B cell (primary cell): ENCODE data around the gene ICAM1. TPM values are rescaled to one million over a fixed set of nuclear protein-coding genes. Genes with fewer than 3 reads are reported as not detected.

Source experiments
- ATAC-seq: fragments of 200-7000 bp; cut with Tn5 transposase; one replicate; pipeline ENCODE4 v1.10.0; 2021; ENCODE audit warnings: low read depth, mild to moderate bottlenecking, moderate number of reproducible peaks, moderate library complexity
- CTCF ChIA-PET: fragments of 350-600 bp; sonication (Branson Sonifier 250); formaldehyde crosslinking; loops from one replicate; lab custom pipeline; 2021; ENCODE audit warnings: antibody characterized with exemption, inconsistent platforms; lab: Charles Lee
- POLR2A ChIA-PET: fragments of 350-600 bp; sonication (Branson Sonifier 250); formaldehyde crosslinking; loops from one replicate; lab custom pipeline; 2021; ENCODE audit warnings: antibody characterized with exemption; lab: Charles Lee
- DNase-seq: peaks from one replicate; pipeline ENCODE4 v3.0.0; 2013
- H2AFZ ChIP-seq: 2 replicates; pipeline ENCODE4 v1.6.1; 2012; ENCODE audit warnings: mild to moderate bottlenecking, low read depth, low read length; ENCODE audit not compliant: insufficient read depth, poor library complexity, severe bottlenecking
- H3K27ac ChIP-seq, 2 donors: 1 replicate in 1 of 2; 2 replicates in 1 of 2; pipeline ENCODE4 v1.5.1; 2012 to 2013; ENCODE audit warnings: low read length in 2 of 2, mild to moderate bottlenecking in 2 of 2, moderate library complexity in 1 of 2
- H3K27me3 ChIP-seq, 4 experiments: fragments of 200-600 bp in 1 of 4; sonication (generic) in 1 of 4; replicated peaks in 1 of 4; 1 replicate in 2 of 4; 2 replicates in 2 of 4; pipeline versions ENCODE4 v1.6.1 to v1.7.0; 2013 to 2016; ENCODE audit warnings: low read length in 3 of 4, mild to moderate bottlenecking in 2 of 4, mixed read lengths in 1 of 4, moderate library complexity in 1 of 4; ENCODE audit not compliant: insufficient read depth in 4 of 4, control insufficient read depth in 3 of 4; ENCODE audit errors: control extremely low read depth in 1 of 4
- H3K36me3 ChIP-seq, 2 experiments: replicated peaks in 1 of 2; 1 replicate in 1 of 2; 2 replicates in 1 of 2; pipeline versions ENCODE4 v1.6.1 to v1.7.1; 2013; ENCODE audit warnings: low read length in 1 of 2; ENCODE audit not compliant: insufficient read depth in 2 of 2, control insufficient read depth in 1 of 2; ENCODE audit errors: control extremely low read depth in 1 of 2, extremely low read depth in 1 of 2
- H3K4me1 ChIP-seq, 2 donors: fragments of 200-600 bp in 1 of 2; sonication (generic) in 1 of 2; 1 replicate in 1 of 2; 2 replicates in 1 of 2; pipeline versions ENCODE4 v1.5.1 to v1.6.1; 2013 to 2017; ENCODE audit warnings: low read length in 2 of 2; ENCODE audit not compliant: control insufficient read depth in 2 of 2, insufficient read depth in 2 of 2
- H3K4me2 ChIP-seq: replicated peaks from 2 replicates; pipeline ENCODE3; 2012; ENCODE audit warnings: mild to moderate bottlenecking, low read depth, low read length; ENCODE audit not compliant: poor library complexity, severe bottlenecking
- H3K4me3 ChIP-seq, 5 experiments: fragments of 200-600 bp in 1 of 5; sonication (generic) in 1 of 5; 1 replicate in 3 of 5; 2 replicates in 2 of 5; pipeline versions ENCODE4 v1.5.1 to v1.7.0; 2011 to 2016; ENCODE audit warnings: low read length in 4 of 5, mild to moderate bottlenecking in 4 of 5, low read depth in 2 of 5, control low read depth in 1 of 5, moderate library complexity in 1 of 5; ENCODE audit not compliant: insufficient read depth in 1 of 5; ENCODE audit errors: control extremely low read depth in 1 of 5, extremely low read depth in 1 of 5
- H3K79me2 ChIP-seq: fragments of 200-600 bp; sonication (generic); one replicate; pipeline ENCODE4 v1.6.0; 2016; ENCODE audit warnings: low read length; ENCODE audit not compliant: control insufficient read depth, insufficient read depth
- H3K9ac ChIP-seq: fragments of 200-600 bp; sonication (generic); 2 replicates; pipeline ENCODE4 v1.6.1; 2017; ENCODE audit warnings: mild to moderate bottlenecking, low read length, moderate library complexity
- H3K9me3 ChIP-seq, 3 donors: one replicate each; pipeline versions ENCODE4 v1.6.1 to v1.7.1; 2013; ENCODE audit warnings: low read length in 2 of 3; ENCODE audit not compliant: control insufficient read depth in 2 of 3, insufficient read depth in 1 of 3; ENCODE audit errors: control extremely low read depth in 1 of 3
- H4K20me1 ChIP-seq: 2 replicates; pipeline ENCODE4 v1.6.0; 2012; ENCODE audit warnings: mild to moderate bottlenecking, low read length; ENCODE audit not compliant: insufficient read depth, control insufficient read depth, poor library complexity, severe bottlenecking
- H3K27ac Mint-ChIP-seq: one replicate; pipeline ENCODE4 v1.8.0; 2021; ENCODE audit warnings: mixed read lengths
- H3K27me3 Mint-ChIP-seq: one replicate; pipeline ENCODE4 v1.8.0; 2021; ENCODE audit warnings: mixed read lengths
- H3K4me1 Mint-ChIP-seq: one replicate; pipeline ENCODE4 v1.8.0; 2021; ENCODE audit warnings: mixed read lengths
- H3K4me3 Mint-ChIP-seq: one replicate; pipeline ENCODE4 v1.8.0; 2021; ENCODE audit warnings: mixed read lengths
- H3K9me3 Mint-ChIP-seq: one replicate; pipeline ENCODE4 v1.8.0; 2022; ENCODE audit warnings: mixed read lengths; ENCODE audit not compliant: insufficient read depth
- CTCF ChIP-seq: fragments of 200-600 bp; IDR thresholded peaks from one replicate; pipeline ENCODE4 v1.8.0; 2022; ENCODE audit warnings: antibody characterized with exemption, mild to moderate bottlenecking
- WGBS: methylation state at CpG from one replicate; pipeline ENCODE4 v1.1.5; 2013; ENCODE audit warnings: missing lambda C conversion rate; ENCODE audit not compliant: insufficient coverage; 5-methylcytosine and 5-hydroxymethylcytosine counted together
- intact Hi-C: fragments of 100-400 bp; cut with micrococcal nuclease; formaldehyde crosslinking; loops from one replicate; pipeline ENCODE4 v1.10.0; 2022
- polyA plus RNA-seq: library from polyadenylated mRNA; depleted of rRNA; stranded (reverse); fragments of >200 nt; gene quantifications from 2 replicates; pipeline ENCODE4 v1.2.3, GENCODE V29; 2012
- total RNA-seq, 2 donors: library from RNA; stranded (reverse); fragments of 120-200 nt in 1 of 2; gene quantifications; 1 replicate in 1 of 2; 2 replicates in 1 of 2; pipeline versions ENCODE4 v1.2.3 to v1.2.4, GENCODE V29; 2013 to 2022

Gene ICAM1
- total and polyA plus RNA-seq, 2 donors (not counting 1 experiment from before 2014, with no cell fraction given): 7.3 to 11.9 TPM

- intact Hi-C loops: no loop called here
- Histone ChIP-seq H3K27ac (no peak overlapping the region), H3K9ac (no peak overlapping the region), H3K36me3 (peaks cover 2 to 33% of the 10 kb centered on the region in 2 experiments), H4K20me1 (no peaks in the 10 kb centered on the region), H3K4me1 (peaks cover 29 to 31% of the 10 kb centered on the region in 2 donors), H3K4me2 (no peak overlapping the region), H3K4me3 (no peak overlapping the region), H3K79me2 (no peaks in the 10 kb centered on the region), H2AFZ (no peak overlapping the region), H3K9me3 (peaks cover 0 to 17% (median 0%) of the 10 kb centered on the region in 3 donors), H3K27me3 (peaks cover 0 to 18% (median 10%) of the 10 kb centered on the region in 4 experiments)
- POLR2A ChIA-PET: no interaction called here
- ATAC-seq (no peak), DNase-seq (no peak)
- Mint-ChIP-seq H3K4me3 (no peak overlapping the region), H3K27me3 (peaks cover 6% of the 10 kb centered on the region), H3K9me3 (no peaks in the 10 kb centered on the region), H3K4me1 (peaks cover 33% of the 10 kb centered on the region), H3K27ac (no peak overlapping the region)
- no peak for TF ChIP-seq CTCF
- 87% methylated on average over 13 of the region's 23 CpGs for WGBS
- CTCF ChIA-PET: interaction anchor here (1.2 kb wide), 1 partner anchor 12 kb away, joined by 4 read pairs; the partner anchor contains the start of gene ICAM1
Observed at GRCh38 chr19:10283301-10284064, 12.6 kb downstream of the ICAM1 start.
